ENCODE measurements around the gene AGAP1.

DNA sequence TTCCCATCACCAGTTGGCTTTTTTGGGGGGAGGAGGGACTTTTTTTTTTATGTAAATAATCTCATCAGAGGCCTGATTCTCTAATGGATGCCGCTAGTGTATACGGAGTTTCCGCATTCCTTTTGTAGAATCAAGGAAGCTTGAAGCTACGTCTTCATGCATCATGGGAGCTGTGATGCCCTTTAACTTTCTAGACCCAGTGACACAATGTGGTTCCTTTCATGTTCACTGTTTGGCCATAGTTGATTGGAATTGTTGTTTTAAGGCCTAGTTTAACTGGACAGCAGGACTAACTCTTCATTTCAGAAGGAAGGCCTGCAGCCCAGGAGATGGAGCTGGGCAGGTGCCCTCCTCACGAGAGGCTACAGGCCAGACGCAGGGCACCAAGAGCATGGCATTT is 287.9 kb downstream of the AGAP1 start:
- TF ChIP-seq, protein P1, sequence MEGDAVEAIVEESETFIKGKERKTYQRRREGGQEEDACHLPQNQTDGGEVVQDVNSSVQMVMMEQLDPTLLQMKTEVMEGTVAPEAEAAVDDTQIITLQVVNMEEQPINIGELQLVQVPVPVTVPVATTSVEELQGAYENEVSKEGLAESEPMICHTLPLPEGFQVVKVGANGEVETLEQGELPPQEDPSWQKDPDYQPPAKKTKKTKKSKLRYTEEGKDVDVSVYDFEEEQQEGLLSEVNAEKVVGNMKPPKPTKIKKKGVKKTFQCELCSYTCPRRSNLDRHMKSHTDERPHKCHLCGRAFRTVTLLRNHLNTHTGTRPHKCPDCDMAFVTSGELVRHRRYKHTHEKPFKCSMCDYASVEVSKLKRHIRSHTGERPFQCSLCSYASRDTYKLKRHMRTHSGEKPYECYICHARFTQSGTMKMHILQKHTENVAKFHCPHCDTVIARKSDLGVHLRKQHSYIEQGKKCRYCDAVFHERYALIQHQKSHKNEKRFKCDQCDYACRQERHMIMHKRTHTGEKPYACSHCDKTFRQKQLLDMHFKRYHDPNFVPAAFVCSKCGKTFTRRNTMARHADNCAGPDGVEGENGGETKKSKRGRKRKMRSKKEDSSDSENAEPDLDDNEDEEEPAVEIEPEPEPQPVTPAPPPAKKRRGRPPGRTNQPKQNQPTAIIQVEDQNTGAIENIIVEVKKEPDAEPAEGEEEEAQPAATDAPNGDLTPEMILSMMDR (conservative IDR thresholded peaks at IDR 0.05; ENCODE audit: low read length) = no peak
- no peak for TF ChIP-seq EZH2phosphoT487 (IDR thresholded peaks at IDR 0.05; ENCODE audit: borderline replicate concordance, low read depth, low read length)

Data from OCI-LY7 (cell line).